ENCODE data around the gene LPP. TPM values are rescaled to one million over a fixed set of nuclear protein-coding genes. Genes with fewer than 3 reads are reported as not detected.

Gene LPP
- total RNA-seq, 2 donors from 2014 or later: 1,568 to 1,607 TPM

GRCh38 chr3:188832961-188833721 is 679.2 kb downstream of the LPP start:
- Histone ChIP-seq H3K4me1 (ENCODE audit: control insufficient read depth in 1 of 2, low read depth in 2 of 2) (peaks cover 27 to 41% of the 10 kb centered on the region in 2 donors), H3K9me3 (no peaks in the 10 kb centered on the region), H3K4me3 (no peak overlapping the region), H3K36me3 (no peaks in the 10 kb centered on the region), H3K27me3 (replicated peaks; ENCODE audit: insufficient read depth) (no peaks in the 10 kb centered on the region), H3K27ac (peak overlapping the region in 1 of 2 donors; percentile 10)
- ATAC-seq (ENCODE audit: insufficient number of reproducible peaks, low FRiP score, low read depth): no peak
- no peak for DNase-seq (ENCODE audit: low spot score)
- TF ChIP-seq CTCF (IDR thresholded peaks at IDR 0.05): no peak

GRCh38 chr3:188834349-188834748 is 680.4 kb downstream of the LPP start:
- no peak for ATAC-seq (ENCODE audit: insufficient number of reproducible peaks, low FRiP score, low read depth)
- no peak overlapping the region for H3K27ac ChIP-seq

GRCh38 chr3:188839187-188839695 is 685.3 kb downstream of the LPP start:
- TF ChIP-seq CTCF (IDR thresholded peaks at IDR 0.05): no peak
- Histone ChIP-seq H3K27ac (no peak overlapping the region), H3K4me3 (no peak overlapping the region), H3K27me3 (replicated peaks; ENCODE audit: insufficient read depth) (no peaks in the 10 kb centered on the region), H3K4me1 (ENCODE audit: control insufficient read depth in 1 of 2, low read depth in 2 of 2) (peaks cover 8 to 22% of the 10 kb centered on the region in 2 donors), H3K36me3 (no peaks in the 10 kb centered on the region), H3K9me3 (no peaks in the 10 kb centered on the region)
- ATAC-seq (ENCODE audit: insufficient number of reproducible peaks, low FRiP score, low read depth): no peak
- no peak for DNase-seq (ENCODE audit: low spot score)

More at GRCh38 chr3:188834349-188834748, 680.4 kb downstream of the LPP start:
- Histone ChIP-seq H3K4me1 (ENCODE audit: control insufficient read depth in 1 of 2, low read depth in 2 of 2) (peaks cover 25 to 41% of the 10 kb centered on the region in 2 donors), H3K36me3 (no peaks in the 10 kb centered on the region), H3K9me3 (no peaks in the 10 kb centered on the region), H3K27me3 (replicated peaks; ENCODE audit: insufficient read depth) (no peaks in the 10 kb centered on the region), H3K4me3 (no peak overlapping the region)
- no peak for DNase-seq (ENCODE audit: low spot score)
- peak; percentile 14 for TF ChIP-seq CTCF (IDR thresholded peaks at IDR 0.05)

- Histone ChIP-seq H3K9me3 (no peaks in the 10 kb centered on the region), H3K36me3 (no peaks in the 10 kb centered on the region), H3K27me3 (replicated peaks; ENCODE audit: insufficient read depth) (no peaks in the 10 kb centered on the region), H3K27ac (no peak overlapping the region), H3K4me1 (ENCODE audit: control insufficient read depth in 1 of 2, low read depth in 2 of 2) (peaks cover 8 to 25% of the 10 kb centered on the region in 2 donors), H3K4me3 (no peak overlapping the region)
- ATAC-seq (ENCODE audit: insufficient number of reproducible peaks, low FRiP score, low read depth): no peak
- no peak for TF ChIP-seq CTCF (IDR thresholded peaks at IDR 0.05)
- DNase-seq (ENCODE audit: low spot score): no peak
These were observed 686.3 kb downstream of the LPP start for GRCh38 chr3:188840290-188840689.

- DNase-seq (ENCODE audit: low spot score) (no peak), ATAC-seq (ENCODE audit: insufficient number of reproducible peaks, low FRiP score, low read depth) (no peak)
- Histone ChIP-seq H3K27ac (no peak overlapping the region), H3K27me3 (replicated peaks; ENCODE audit: insufficient read depth) (no peaks in the 10 kb centered on the region), H3K36me3 (no peaks in the 10 kb centered on the region), H3K9me3 (no peaks in the 10 kb centered on the region), H3K4me3 (no peak overlapping the region), H3K4me1 (ENCODE audit: control insufficient read depth in 1 of 2, low read depth in 2 of 2) (peaks cover 4 to 30% of the 10 kb centered on the region in 2 donors)
- no peak for TF ChIP-seq CTCF (IDR thresholded peaks at IDR 0.05)
These were observed 687.9 kb downstream of the LPP start for GRCh38 chr3:188841906-188842305.
